Measurements from ENCODE around the gene CYP26A1.

GRCh38 chr10:93103953-93104352 lies 30.3 kb downstream of the CYP26A1 start:
- TF ChIP-seq CTCF (IDR thresholded peaks at IDR 0.05) (no peak), POLR2A (IDR thresholded peaks at IDR 0.05) (no peak)
